Inferior parietal cortex (tissue), 1 donor: Measurements from ENCODE around the gene HS1BP3.

Experiments used
- DNase-seq: peaks from one replicate; pipeline ENCODE4 v3.0.0-alpha.2; 2016; ENCODE audit errors: extremely low spot score

Gene HS1BP3

GRCh38 chr2:20663196-20664070 lies 12.5 kb upstream of the HS1BP3 start:
- DNase-seq, result no peak

- no peak for DNase-seq
These were observed 11.5 kb upstream of the HS1BP3 start for GRCh38 chr2:20662308-20662937.

DNA sequence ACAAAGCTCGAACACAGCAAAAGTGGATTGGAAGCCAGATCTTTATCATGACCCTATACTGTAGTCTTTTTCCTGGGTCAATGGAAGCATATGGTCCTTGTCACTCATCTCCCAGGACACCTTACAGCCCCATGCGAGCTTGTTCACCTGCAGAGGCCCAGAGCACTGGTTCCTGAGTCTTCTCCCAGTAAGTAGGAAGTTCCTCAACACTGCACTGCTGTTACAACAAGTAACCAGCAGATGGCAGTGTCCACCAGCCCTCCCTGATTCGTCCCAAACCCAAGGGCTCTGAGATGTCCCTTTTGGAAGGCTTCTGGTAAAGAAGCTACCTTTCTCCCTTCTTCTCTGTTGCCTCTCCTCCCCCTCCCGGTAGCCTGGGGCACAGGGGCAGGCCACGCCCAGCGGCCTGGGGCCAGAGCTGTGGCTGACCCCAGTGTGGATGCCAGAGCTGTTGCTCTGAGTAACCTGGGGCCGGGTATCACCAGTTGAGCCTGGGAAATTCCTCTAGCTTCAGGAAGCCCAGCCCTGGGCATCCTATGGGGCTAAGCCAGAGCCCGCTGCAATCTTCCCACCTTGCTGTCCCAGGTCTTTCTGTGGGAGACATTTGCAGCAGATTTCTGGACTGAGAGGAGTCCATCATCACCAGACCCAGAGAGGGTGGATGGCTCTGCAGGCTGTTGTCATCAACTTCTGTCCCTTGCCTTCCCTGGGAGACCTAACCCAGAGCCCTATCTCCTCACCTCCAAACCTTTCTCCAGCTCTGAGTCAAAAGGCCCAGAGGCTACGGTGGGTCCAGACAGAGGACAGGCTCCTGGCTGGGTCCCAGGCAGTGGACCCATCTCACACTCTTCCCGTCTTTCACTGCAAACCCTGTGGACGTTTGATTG lies 10.8 kb upstream of the HS1BP3 start:
- DNase-seq, result peak; percentile 90

DNA sequence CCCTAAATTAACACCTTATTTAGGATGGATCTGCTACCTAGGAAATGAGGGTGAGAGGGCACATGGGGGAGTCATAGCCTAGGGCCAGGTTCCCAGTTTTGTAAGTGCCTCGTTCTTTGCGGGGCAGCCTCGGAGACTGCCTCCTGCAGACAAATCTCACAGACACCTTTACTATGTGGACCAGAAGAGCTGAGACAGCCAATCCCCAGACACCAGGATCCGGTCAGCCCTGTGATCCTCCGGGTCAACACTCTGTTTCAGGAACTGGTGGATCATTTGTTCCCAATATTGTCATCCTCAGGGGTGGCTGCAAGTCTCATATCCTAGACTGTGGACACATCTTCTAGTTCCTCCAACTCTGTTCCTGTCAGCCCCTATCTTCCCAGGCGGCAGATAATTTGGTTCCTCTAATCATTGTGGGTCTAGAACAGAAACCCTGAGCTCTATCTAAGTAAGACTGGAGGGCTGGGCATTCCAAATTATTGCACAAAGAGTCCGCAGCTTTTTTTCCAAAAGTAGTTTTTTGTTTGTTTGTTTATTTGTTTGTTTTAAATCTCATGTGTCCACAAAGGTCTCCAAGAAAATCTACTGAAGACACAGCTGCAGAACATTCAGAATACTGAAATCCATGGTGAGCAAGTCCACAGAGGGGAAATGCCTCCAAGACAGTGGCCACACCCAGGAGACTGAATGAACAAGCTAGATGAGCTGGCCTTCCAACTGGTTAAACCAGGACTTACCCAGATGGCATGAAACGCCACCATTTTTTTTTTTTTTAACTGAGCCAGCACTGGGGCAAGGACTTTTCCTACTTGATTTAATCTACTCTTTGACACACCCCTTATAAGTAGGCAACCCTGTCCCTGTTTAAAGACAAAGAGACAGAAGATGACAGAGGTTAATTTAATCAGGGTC lies 9.9 kb upstream of the HS1BP3 start:
- DNase-seq, result no peak

GRCh38 chr2:20657522-20658235 lies 6.8 kb upstream of the HS1BP3 start:
- no peak for DNase-seq

DNA sequence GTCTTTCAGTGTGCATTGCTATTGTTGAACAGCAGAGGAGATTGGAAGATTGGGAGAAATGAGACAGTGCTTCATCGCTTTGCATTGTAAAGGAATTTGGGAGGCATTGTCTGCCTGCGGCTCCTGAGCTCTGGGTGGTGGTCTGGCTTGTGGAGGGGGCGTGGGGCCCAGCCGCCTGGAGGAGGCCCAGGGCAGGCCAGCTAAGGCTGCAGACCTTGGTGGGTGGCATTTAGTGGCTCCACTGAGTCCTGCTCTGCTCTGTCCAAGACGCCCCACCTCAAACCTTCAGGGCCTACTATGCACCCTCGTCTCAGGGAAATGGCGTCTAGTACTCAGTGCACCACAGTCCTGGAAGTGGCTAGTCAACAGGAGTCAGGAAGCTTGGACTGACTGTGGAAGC lies 5.7 kb upstream of the HS1BP3 start:
- no peak for DNase-seq

GRCh38 chr2:20654535-20654813 lies 3.6 kb upstream of the HS1BP3 start:
- no peak for DNase-seq

- no peak for DNase-seq
These were observed 3.0 kb upstream of the HS1BP3 start for GRCh38 chr2:20653695-20654534.

DNA sequence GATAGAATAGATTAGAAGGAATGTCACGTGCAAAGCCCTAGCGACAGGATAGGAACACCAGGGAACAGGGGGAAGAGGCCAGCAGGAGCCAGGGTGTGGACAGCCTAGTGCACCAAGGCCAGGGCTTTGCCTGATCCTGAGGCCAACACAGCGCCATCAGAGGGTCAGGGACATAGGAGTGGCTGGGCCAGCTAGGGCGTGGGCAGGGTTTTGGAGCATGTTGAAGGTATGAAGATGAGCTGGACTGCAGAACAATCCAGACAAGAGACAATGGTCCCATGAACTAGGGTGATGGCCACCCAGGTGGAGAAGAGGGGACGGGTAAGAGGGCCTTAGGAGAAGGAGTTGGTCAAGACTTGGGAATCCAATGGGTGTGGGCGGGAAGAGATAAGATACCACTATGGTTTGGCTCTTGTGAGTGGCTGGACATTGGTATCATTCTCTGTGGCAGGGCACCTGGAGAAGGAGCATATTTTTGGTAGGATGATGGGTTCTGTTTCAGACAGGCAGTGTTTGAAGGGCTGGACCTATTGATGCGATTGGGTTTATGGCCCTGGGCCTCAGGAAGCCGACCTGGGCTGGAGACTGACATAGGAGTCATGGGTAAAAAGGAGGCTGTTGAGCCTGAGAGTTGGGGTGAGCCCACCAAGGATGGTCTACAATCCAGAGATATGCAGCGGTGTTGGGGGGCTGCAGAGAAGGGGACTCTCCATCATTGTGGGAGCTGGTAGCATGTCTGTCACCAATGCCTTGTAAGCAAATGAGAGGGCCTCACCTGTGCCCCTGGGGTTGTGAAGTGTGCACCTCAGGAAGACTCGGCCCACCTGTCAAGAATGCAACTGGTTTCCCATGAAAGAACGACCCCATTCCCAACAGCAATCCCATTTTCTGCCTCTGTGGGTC lies 2.0 kb upstream of the HS1BP3 start:
- DNase-seq, result no peak

DNA sequence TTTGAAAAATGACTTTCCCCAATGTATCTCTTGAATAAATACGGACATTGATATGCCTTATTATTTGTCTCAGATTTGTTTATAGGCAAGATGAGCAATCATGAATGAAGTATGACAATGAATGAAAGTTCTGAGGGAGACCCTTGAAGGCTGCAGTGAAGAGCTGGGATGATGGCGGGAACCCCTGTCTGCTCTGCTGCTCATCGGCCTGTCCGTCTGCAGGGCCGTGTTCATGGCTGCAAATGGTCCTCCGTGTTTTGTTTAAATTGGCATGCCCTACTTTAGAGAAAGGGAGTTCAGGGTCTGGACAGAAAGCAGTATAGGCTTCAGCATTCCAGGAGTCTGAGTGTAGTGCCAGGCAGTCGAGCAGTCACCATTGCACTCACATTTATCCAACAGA lies 1.2 kb upstream of the HS1BP3 start:
- DNase-seq, result no peak

DNA sequence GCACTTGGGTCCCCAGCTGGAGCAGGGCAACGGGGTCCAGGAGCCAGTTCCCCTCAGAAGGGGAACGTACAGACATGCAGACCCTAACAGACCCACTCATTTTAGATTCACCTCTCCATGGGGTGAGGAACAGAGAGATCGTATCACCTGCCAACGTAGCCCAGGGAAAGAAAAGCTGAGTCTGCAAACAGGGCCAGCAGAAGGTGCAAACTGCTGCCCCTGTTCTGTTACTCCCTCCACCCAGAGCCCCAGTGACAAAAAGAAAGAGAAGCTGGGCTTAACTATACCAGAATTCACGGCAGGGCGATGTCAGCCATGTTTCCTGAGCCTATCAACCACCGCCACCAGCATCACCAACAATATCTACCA lies 817 bp upstream of the HS1BP3 start:
- DNase-seq, result no peak

DNA sequence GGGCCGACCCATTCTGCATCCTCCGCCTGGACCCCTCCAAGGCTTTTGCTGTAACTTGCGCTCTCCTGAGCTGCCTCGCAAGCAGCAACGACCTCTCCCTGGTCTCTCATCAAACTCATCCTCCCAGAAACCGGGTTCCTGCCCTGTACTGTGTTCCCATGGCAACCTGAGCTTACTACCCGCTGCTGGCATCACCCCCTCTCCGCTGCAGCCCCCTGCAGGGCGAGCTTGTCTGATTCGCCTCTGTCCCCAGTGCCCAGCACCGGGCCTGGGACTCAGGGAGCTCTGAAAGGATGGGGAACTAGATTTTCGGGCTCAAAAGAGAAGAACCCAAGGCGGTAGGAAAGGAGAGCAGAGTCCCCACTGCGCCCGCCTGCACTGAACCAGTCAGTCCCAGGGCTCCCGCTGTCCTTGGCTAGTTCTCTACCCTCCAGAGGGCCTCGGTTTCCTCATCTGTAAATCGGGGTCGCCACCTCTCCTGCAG lies 463 bp downstream of the HS1BP3 start:
- DNase-seq, result peak; percentile 34

GRCh38 chr2:20649976-20650375 lies 922 bp downstream of the HS1BP3 start:
- DNase-seq, result peak; percentile 20

DNA sequence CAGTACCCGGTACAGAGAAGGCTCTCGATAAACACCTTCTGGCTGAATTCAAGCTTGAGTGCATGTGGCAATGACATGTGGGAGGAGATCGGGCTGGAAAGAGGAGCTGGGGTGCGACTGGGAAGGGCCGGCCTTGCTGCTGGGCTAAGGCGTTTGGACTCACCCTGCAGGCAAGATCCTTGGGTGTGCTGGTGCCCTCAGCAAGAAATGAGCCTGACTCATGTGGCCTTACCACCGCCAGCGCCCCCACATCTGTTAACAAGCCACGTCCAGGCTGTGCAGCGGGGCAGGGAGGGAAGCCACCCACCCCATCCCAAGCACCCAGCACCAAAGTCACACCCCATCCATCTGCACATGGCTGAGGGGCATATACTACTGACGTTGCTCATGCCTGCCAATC lies 1.3 kb downstream of the HS1BP3 start:
- DNase-seq, result peak; percentile 6

DNA sequence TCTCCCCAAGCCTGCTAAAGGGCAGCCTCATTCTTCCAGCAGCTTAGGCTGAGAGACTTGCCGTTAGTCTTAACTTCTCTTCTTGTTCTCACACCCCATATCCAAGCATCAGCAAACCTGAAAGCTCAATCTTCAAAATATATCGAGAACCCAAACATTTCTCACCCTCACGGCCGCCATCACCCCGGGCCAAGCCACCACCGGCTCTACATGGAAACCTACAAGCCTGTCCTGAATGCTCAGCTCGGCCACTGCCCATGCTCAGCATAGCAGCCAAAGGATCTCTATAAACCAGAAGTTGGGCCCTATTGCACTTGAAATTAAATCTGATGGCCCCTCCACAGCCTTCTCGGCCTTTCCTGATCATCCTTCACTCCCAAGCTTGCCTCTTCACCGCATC lies 2.1 kb downstream of the HS1BP3 start:
- DNase-seq, result no peak

DNA sequence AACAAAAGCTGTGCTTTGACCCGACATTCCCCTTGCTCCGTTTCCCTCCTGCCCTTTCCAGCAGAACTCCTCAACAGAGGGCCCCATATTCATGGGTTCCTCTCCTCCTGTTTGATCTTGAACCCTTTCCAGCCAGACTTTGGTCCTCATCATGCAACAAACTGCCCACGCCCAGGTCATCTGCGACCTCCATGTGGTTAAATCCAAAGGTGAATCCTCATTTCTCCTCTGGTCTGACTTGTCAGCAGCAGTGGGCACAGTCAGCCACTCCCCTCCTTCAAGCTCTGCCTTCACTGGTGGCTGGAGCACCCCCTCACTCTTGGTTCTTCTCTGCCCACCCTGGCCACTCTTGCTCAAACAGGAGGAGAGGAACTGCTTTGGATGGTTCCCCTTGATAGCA lies 2.7 kb downstream of the HS1BP3 start:
- DNase-seq, result no peak

GRCh38 chr2:20647738-20648137 lies 3.2 kb downstream of the HS1BP3 start:
- no peak for DNase-seq

GRCh38 chr2:20647211-20647610 lies 3.7 kb downstream of the HS1BP3 start:
- no peak for DNase-seq

- DNase-seq, result no peak
These were observed 4.5 kb downstream of the HS1BP3 start for GRCh38 chr2:20646446-20646845.
